Liver (tissue), 3 donors: Measurements from ENCODE around the gene MLXIP.

Experiments used
- ATF3 ChIP-seq: IDR thresholded peaks from 2 replicates; pipeline ENCODE4 v1.6.1; 2016; ENCODE audit warnings: antibody characterized with exemption
- EGR1 ChIP-seq, 2 donors: IDR thresholded peaks; 2 replicates each; pipeline ENCODE4 v1.6.1; 2016 to 2018; ENCODE audit warnings: antibody characterized with exemption in 2 of 2, low read depth in 2 of 2
- GABPA ChIP-seq, 2 donors: IDR thresholded peaks in 1 of 2; conservative IDR thresholded peaks in 1 of 2; 2 replicates each; pipeline ENCODE4 v1.6.1; 2016; ENCODE audit warnings: antibody characterized with exemption in 2 of 2, mild to moderate bottlenecking in 1 of 2, moderate library complexity in 1 of 2
- HNF4G ChIP-seq: IDR thresholded peaks from 2 replicates; pipeline ENCODE4 v1.6.1; 2016; ENCODE audit warnings: antibody characterized with exemption
- JUND ChIP-seq, 2 donors: IDR thresholded peaks; 2 replicates each; pipeline ENCODE4 v1.6.1; 2016; ENCODE audit warnings: antibody characterized with exemption in 2 of 2
- RAD21 ChIP-seq, 2 donors: IDR thresholded peaks; 2 replicates each; pipeline ENCODE4 v1.6.1; 2016; ENCODE audit warnings: antibody characterized with exemption in 2 of 2, mild to moderate bottlenecking in 2 of 2
- RXRA ChIP-seq, 2 donors: IDR thresholded peaks; 2 replicates each; pipeline ENCODE4 v1.6.1; 2017 to 2018; ENCODE audit warnings: antibody characterized with exemption in 2 of 2, mild to moderate bottlenecking in 1 of 2
- ZBTB33 ChIP-seq: IDR thresholded peaks from 2 replicates; pipeline ENCODE4 v1.6.1; 2016; ENCODE audit warnings: antibody characterized with exemption
- TF ChIP-seq, protein P1 (sequence below): fragments of 150-350 bp; IDR thresholded peaks from 2 replicates; pipeline ENCODE4 v1.5.1; 2017; ENCODE audit warnings: improper control_type of control experiment, low read depth, low read length; ENCODE audit not compliant: missing input control
- TF ChIP-seq, protein P2 (sequence below): IDR thresholded peaks from 2 replicates; pipeline ENCODE4 v1.6.1; 2016; ENCODE audit warnings: antibody characterized with exemption, mild to moderate bottlenecking
- TF ChIP-seq, protein P3 (sequence below): IDR thresholded peaks from 2 replicates; pipeline ENCODE4 v1.6.1; 2016; ENCODE audit warnings: antibody characterized with exemption
- donor health status: healthy.
- donor health status: healthy.

- TF ChIP-seq, protein P1, sequence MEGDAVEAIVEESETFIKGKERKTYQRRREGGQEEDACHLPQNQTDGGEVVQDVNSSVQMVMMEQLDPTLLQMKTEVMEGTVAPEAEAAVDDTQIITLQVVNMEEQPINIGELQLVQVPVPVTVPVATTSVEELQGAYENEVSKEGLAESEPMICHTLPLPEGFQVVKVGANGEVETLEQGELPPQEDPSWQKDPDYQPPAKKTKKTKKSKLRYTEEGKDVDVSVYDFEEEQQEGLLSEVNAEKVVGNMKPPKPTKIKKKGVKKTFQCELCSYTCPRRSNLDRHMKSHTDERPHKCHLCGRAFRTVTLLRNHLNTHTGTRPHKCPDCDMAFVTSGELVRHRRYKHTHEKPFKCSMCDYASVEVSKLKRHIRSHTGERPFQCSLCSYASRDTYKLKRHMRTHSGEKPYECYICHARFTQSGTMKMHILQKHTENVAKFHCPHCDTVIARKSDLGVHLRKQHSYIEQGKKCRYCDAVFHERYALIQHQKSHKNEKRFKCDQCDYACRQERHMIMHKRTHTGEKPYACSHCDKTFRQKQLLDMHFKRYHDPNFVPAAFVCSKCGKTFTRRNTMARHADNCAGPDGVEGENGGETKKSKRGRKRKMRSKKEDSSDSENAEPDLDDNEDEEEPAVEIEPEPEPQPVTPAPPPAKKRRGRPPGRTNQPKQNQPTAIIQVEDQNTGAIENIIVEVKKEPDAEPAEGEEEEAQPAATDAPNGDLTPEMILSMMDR, result no peak
- TF ChIP-seq ATF3 (no peak), RAD21 (IDR thresholded peaks at IDR 0.05) (no peak), JUND (IDR thresholded peaks at IDR 0.05) (no peak), RXRA (IDR thresholded peaks at IDR 0.05) (no peak), HNF4G (no peak), GABPA (IDR thresholded peaks at IDR 0.05 in 1 of 2, conservative IDR thresholded peaks at IDR 0.05 in 1 of 2) (no peak), ZBTB33 (no peak), EGR1 (IDR thresholded peaks at IDR 0.05; ENCODE audit: low read depth in 2 of 2) (no peak)
- TF ChIP-seq, protein P2, sequence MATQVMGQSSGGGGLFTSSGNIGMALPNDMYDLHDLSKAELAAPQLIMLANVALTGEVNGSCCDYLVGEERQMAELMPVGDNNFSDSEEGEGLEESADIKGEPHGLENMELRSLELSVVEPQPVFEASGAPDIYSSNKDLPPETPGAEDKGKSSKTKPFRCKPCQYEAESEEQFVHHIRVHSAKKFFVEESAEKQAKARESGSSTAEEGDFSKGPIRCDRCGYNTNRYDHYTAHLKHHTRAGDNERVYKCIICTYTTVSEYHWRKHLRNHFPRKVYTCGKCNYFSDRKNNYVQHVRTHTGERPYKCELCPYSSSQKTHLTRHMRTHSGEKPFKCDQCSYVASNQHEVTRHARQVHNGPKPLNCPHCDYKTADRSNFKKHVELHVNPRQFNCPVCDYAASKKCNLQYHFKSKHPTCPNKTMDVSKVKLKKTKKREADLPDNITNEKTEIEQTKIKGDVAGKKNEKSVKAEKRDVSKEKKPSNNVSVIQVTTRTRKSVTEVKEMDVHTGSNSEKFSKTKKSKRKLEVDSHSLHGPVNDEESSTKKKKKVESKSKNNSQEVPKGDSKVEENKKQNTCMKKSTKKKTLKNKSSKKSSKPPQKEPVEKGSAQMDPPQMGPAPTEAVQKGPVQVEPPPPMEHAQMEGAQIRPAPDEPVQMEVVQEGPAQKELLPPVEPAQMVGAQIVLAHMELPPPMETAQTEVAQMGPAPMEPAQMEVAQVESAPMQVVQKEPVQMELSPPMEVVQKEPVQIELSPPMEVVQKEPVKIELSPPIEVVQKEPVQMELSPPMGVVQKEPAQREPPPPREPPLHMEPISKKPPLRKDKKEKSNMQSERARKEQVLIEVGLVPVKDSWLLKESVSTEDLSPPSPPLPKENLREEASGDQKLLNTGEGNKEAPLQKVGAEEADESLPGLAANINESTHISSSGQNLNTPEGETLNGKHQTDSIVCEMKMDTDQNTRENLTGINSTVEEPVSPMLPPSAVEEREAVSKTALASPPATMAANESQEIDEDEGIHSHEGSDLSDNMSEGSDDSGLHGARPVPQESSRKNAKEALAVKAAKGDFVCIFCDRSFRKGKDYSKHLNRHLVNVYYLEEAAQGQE, result no peak
- TF ChIP-seq, protein P3, sequence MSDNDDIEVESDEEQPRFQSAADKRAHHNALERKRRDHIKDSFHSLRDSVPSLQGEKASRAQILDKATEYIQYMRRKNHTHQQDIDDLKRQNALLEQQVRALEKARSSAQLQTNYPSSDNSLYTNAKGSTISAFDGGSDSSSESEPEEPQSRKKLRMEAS, result no peak
Measured at GRCh38 chr12:122142857-122143256, 64.3 kb downstream of the MLXIP start.
